ENCODE measurements around the gene ZRSR2. TPM values are rescaled to one million over a fixed set of nuclear protein-coding genes. Genes with fewer than 3 reads are reported as not detected.

Gene ZRSR2
- total and polyA plus RNA-seq, 4 donors: 7.1 to 32.8 (median 10.0) TPM

DNA sequence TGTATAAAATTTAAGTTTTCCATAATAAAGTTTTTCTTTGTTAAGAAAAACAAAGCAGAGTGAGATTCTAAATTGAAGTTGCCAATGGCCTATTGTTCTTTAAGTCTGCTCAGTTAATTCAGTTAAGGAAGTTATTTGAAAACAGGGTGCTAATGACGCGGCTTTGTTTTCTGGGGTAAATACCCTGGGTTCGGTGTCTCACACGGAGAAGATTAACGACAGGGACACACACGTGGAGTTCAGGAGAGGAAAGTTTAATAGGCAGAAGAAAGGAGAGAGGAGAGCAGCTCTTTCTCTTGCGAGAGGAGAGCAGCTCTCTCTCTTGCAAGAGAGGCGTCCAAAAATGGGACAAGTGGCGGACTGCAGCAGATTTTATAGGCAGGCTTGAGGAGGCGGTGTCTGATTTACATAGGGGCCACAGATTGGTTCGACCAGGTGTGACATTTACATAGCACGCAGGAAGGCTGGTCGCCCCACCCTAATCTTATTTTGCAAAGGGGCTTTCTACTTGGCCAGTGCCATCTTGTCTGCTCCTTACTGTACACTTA is 42.6 kb upstream of the ZRSR2 start:
- no peak for DNase-seq
- no peaks in the 10 kb centered on the region for H3K9me3 ChIP-seq (ENCODE audit: control insufficient read depth in 4 of 4, insufficient read depth in 3 of 4, low read length in 3 of 4)
- 89 to 90% methylated on average over 13 of the region's 13 CpGs for WGBS, 2 donors

GRCh38 chrX:15748841-15749240 is 41.4 kb upstream of the ZRSR2 start:
- ATAC-seq (ENCODE audit: insufficient read depth, low FRiP score): no peak
- Histone ChIP-seq H3K27me3 (ENCODE audit: control insufficient read depth in 3 of 3, insufficient read depth in 3 of 3, low read length in 2 of 3) (peaks cover 0 to 29% (median 18%) of the 10 kb centered on the region in 3 donors), H3K4me1 (ENCODE audit: control insufficient read depth in 5 of 5, insufficient read depth in 5 of 5, low read length in 5 of 5) (peaks cover 0 to 9% (median 0%) of the 10 kb centered on the region in 5 donors), H3K4me3 (no peak overlapping the region), H3K27ac (ENCODE audit: low read depth in 1 of 2, low read length in 1 of 2) (no peak overlapping the region), H3K36me3 (ENCODE audit: control insufficient read depth in 4 of 4, insufficient read depth in 4 of 4, low read length in 4 of 4) (no peaks in the 10 kb centered on the region), H3K9me3 (ENCODE audit: control insufficient read depth in 4 of 4, insufficient read depth in 3 of 4, low read length in 3 of 4) (no peaks in the 10 kb centered on the region), H3K9ac (ENCODE audit: insufficient read depth in 1 of 2, low read length in 2 of 2) (no peak overlapping the region)
- TF ChIP-seq, protein P1, sequence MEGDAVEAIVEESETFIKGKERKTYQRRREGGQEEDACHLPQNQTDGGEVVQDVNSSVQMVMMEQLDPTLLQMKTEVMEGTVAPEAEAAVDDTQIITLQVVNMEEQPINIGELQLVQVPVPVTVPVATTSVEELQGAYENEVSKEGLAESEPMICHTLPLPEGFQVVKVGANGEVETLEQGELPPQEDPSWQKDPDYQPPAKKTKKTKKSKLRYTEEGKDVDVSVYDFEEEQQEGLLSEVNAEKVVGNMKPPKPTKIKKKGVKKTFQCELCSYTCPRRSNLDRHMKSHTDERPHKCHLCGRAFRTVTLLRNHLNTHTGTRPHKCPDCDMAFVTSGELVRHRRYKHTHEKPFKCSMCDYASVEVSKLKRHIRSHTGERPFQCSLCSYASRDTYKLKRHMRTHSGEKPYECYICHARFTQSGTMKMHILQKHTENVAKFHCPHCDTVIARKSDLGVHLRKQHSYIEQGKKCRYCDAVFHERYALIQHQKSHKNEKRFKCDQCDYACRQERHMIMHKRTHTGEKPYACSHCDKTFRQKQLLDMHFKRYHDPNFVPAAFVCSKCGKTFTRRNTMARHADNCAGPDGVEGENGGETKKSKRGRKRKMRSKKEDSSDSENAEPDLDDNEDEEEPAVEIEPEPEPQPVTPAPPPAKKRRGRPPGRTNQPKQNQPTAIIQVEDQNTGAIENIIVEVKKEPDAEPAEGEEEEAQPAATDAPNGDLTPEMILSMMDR (IDR thresholded peaks at IDR 0.05; ENCODE audit: control extremely low read depth, extremely low read depth): no peak
- no peak for DNase-seq
- WGBS, 2 donors: 72 to 83% methylated on average over 3 of the region's 3 CpGs

More for the DNA sequence above, 42.6 kb upstream of the ZRSR2 start:
- peaks cover 0 to 28% (median 21%) of the 10 kb centered on the region in 3 donors for H3K27me3 ChIP-seq (ENCODE audit: control insufficient read depth in 3 of 3, insufficient read depth in 3 of 3, low read length in 2 of 3)
- H3K36me3 ChIP-seq (ENCODE audit: control insufficient read depth in 4 of 4, insufficient read depth in 4 of 4, low read length in 4 of 4): peaks cover 0 to 3% (median under 1%) of the 10 kb centered on the region in 4 donors
- TF ChIP-seq, protein P1 (IDR thresholded peaks at IDR 0.05; ENCODE audit: control extremely low read depth, extremely low read depth): no peak
- no peak overlapping the region for H3K9ac ChIP-seq (ENCODE audit: insufficient read depth in 1 of 2, low read length in 2 of 2)
- ATAC-seq (ENCODE audit: insufficient read depth, low FRiP score): no peak
- no peak overlapping the region for H3K4me3 ChIP-seq
- no peak overlapping the region for H3K27ac ChIP-seq (ENCODE audit: low read depth in 1 of 2, low read length in 1 of 2)
- H3K4me1 ChIP-seq (ENCODE audit: control insufficient read depth in 5 of 5, insufficient read depth in 5 of 5, low read length in 5 of 5): peaks cover 0 to 9% (median 3%) of the 10 kb centered on the region in 5 donors

GRCh38 chrX:15749642-15750610 is 40.4 kb upstream of the ZRSR2 start:
- no peak overlapping the region for H3K9ac ChIP-seq (ENCODE audit: insufficient read depth in 1 of 2, low read length in 2 of 2)
- no peak for ATAC-seq (ENCODE audit: insufficient read depth, low FRiP score)
- TF ChIP-seq, protein P1 (IDR thresholded peaks at IDR 0.05; ENCODE audit: control extremely low read depth, extremely low read depth): no peak

More at GRCh38 chrX:15749642-15750610, 40.4 kb upstream of the ZRSR2 start:
- Histone ChIP-seq H3K27ac (ENCODE audit: low read depth in 1 of 2, low read length in 1 of 2) (peak overlapping the region; percentile 33 to 91), H3K27me3 (ENCODE audit: control insufficient read depth in 3 of 3, insufficient read depth in 3 of 3, low read length in 2 of 3) (peaks cover 0 to 36% (median 16%) of the 10 kb centered on the region in 3 donors), H3K4me1 (ENCODE audit: control insufficient read depth in 5 of 5, insufficient read depth in 5 of 5, low read length in 5 of 5) (peaks cover 0 to 9% (median 0%) of the 10 kb centered on the region in 5 donors), H3K9me3 (ENCODE audit: control insufficient read depth in 4 of 4, insufficient read depth in 3 of 4, low read length in 3 of 4) (no peaks in the 10 kb centered on the region), H3K36me3 (ENCODE audit: control insufficient read depth in 4 of 4, insufficient read depth in 4 of 4, low read length in 4 of 4) (no peaks in the 10 kb centered on the region), H3K4me3 (no peak overlapping the region)
- no peak for DNase-seq
- WGBS, 2 donors: 19 to 52% methylated on average over 7 of the region's 7 CpGs

Measured in lung (tissue), 12 donors.